ENCODE measurements around the gene AK2. TPM values are rescaled to one million over a fixed set of nuclear protein-coding genes. Genes with fewer than 3 reads are reported as not detected.

The AK2 gene
- total RNA-seq (100 to 1,000 TPM; 181 to 219 TPM), polyA plus RNA-seq (ENCODE audit: insufficient read depth, low read depth, low replicate concordance) (144 TPM)
- long read RNA-seq, donor 1, transcript AK2-202 (7 exons, 3,586 nt) = minor isoform, 13 of 108 reads
- long read RNA-seq, donor 1, transcript AK2-201 (6 exons, 1,021 nt) = major isoform, 35 of 108 reads
- long read RNA-seq, donor 1, partial matches to known transcripts = 52 of 108 reads
- long read RNA-seq, donor 1, other reads (novel, unspliced or antisense) = 0 of 108 reads
- long read RNA-seq, donor 2, transcript AK2-202 (7 exons, 3,586 nt) = minor isoform, 9 of 51 reads
- long read RNA-seq, donor 2, transcript AK2-201 (6 exons, 1,021 nt) = major isoform, 33 of 51 reads
- long read RNA-seq, donor 2, partial matches to known transcripts = 7 of 51 reads
- long read RNA-seq, donor 2, other reads (novel, unspliced or antisense) = 0 of 51 reads

GRCh38 chr1:33036526-33037503 lies at the start of gene AK2:
Gene AK2, minus strand, starts transcription at chr1:33036883. Its CDS starts 55 bp downstream, at chr1:33036828.
- no peaks in the 10 kb centered on the region for H3K36me3 ChIP-seq (ENCODE audit: low read depth, missing control alignments)
- peak; percentile 99 for DNase-seq
- H3K4me3 ChIP-seq = peak within 1 kb of the TSS; percentile 78 to 95
- H3K27ac ChIP-seq = peak within 1 kb of the TSS; percentile 70 to 79
- no peaks in the 10 kb centered on the region for H3K27me3 ChIP-seq
- no peak for TF ChIP-seq CTCF (IDR thresholded peaks at IDR 0.05)
- TF ChIP-seq POLR2A (IDR thresholded peaks at IDR 0.05) = no peak
- intact Hi-C loops (cut with DNase I; ENCODE audit: low total_unique reads) = no loop called here
- H3K9me3 ChIP-seq = no peaks in the 10 kb centered on the region
- H3K4me1 ChIP-seq = peaks cover 5% of the 10 kb centered on the region
- WGBS, 2 donors = 3 to 5% methylated on average over 26 to 59 of the region's 59 CpGs

- H3K36me3 ChIP-seq (ENCODE audit: low read depth, missing control alignments) = no peaks in the 10 kb centered on the region
- peak; percentile 88 for DNase-seq
- H3K4me3 ChIP-seq = no peak overlapping the region
- H3K9me3 ChIP-seq = no peaks in the 10 kb centered on the region
- WGBS, 2 donors = 46 to 57% methylated on average over 6 to 12 of the region's 12 CpGs
- H3K27ac ChIP-seq = no peak overlapping the region
- H3K27me3 ChIP-seq = no peaks in the 10 kb centered on the region
- TF ChIP-seq CTCF (IDR thresholded peaks at IDR 0.05) (peak; percentile 50 to 66 (median 62)), POLR2A (IDR thresholded peaks at IDR 0.05) (no peak)
- intact Hi-C loops (cut with DNase I; ENCODE audit: low total_unique reads) = no loop called here
- peaks cover 5% of the 10 kb centered on the region for H3K4me1 ChIP-seq
Observed at GRCh38 chr1:33086384-33086850, 49.7 kb upstream of the AK2 start.

- no peak for DNase-seq
- intact Hi-C loops (cut with DNase I; ENCODE audit: low total_unique reads) = no loop called here
- no peak overlapping the region for H3K27ac ChIP-seq
Observed at GRCh38 chr1:33085332-33085731, 48.6 kb upstream of the AK2 start.

GRCh38 chr1:33082575-33083108 lies 46.0 kb upstream of the AK2 start:
- no peaks in the 10 kb centered on the region for H3K36me3 ChIP-seq (ENCODE audit: low read depth, missing control alignments)
- H3K4me1 ChIP-seq = peaks cover 10% of the 10 kb centered on the region
- intact Hi-C loops (cut with DNase I; ENCODE audit: low total_unique reads) = no loop called here
- no peak overlapping the region for H3K27ac ChIP-seq
- no peaks in the 10 kb centered on the region for H3K27me3 ChIP-seq
- WGBS, 2 donors = 57 to 66% methylated on average over 6 of the region's 6 CpGs
- H3K9me3 ChIP-seq = no peaks in the 10 kb centered on the region
- TF ChIP-seq CTCF (IDR thresholded peaks at IDR 0.05) = no peak
- no peak for TF ChIP-seq POLR2A (IDR thresholded peaks at IDR 0.05)
- DNase-seq = no peak
- no peak overlapping the region for H3K4me3 ChIP-seq

More at GRCh38 chr1:33085332-33085731, 48.6 kb upstream of the AK2 start:
- Histone ChIP-seq H3K4me1 (peaks cover 9% of the 10 kb centered on the region), H3K9me3 (no peaks in the 10 kb centered on the region), H3K36me3 (ENCODE audit: low read depth, missing control alignments) (no peaks in the 10 kb centered on the region), H3K27me3 (no peaks in the 10 kb centered on the region), H3K4me3 (no peak overlapping the region)
- WGBS, 2 donors = 86 to 97% methylated on average over 4 of the region's 4 CpGs
- TF ChIP-seq CTCF (IDR thresholded peaks at IDR 0.05) = no peak
- no peak for TF ChIP-seq POLR2A (IDR thresholded peaks at IDR 0.05)
